ENCODE measurements around the gene SIM1.

SIM1 gene

DNA sequence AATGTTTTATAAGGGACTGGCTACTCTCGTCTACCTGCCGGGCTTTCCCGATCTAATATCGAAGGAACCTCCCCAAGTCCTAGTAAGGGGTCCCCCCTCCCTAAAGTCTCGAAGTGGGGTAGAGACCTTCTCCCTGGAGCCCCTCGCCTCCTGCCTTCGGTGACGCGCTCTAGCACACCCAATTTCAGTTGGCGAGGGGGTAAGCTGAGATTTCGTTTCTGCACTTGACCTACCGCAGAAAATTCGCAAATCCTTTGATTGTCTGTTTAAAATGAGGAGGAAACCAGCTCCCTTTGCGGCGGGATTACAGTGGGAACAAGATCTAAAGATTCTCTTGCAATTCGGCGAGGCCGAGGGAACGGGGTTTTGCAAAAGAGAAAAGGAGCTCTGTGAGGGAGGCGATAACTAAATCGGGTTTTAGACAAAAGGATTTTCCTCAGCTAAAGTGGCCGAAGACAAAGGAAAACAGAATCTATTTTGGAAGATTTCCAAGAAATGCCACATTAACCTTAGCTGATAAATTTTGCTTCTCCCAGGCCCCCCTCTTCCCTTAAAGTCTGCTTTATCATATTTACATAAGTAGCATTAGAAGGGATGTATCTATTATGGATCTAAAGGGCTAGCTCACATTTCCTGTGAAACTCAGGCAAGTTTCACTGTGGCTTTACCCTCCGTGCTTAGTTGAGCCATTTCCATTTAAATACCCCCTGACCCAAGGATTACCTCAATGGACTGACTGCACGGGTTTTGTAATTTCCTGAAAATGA is 8.4 kb downstream of the SIM1 start:
- H3K4me1 Mint-ChIP-seq (ENCODE audit: low read depth) = peaks cover 5% of the 10 kb centered on the region

DNA sequence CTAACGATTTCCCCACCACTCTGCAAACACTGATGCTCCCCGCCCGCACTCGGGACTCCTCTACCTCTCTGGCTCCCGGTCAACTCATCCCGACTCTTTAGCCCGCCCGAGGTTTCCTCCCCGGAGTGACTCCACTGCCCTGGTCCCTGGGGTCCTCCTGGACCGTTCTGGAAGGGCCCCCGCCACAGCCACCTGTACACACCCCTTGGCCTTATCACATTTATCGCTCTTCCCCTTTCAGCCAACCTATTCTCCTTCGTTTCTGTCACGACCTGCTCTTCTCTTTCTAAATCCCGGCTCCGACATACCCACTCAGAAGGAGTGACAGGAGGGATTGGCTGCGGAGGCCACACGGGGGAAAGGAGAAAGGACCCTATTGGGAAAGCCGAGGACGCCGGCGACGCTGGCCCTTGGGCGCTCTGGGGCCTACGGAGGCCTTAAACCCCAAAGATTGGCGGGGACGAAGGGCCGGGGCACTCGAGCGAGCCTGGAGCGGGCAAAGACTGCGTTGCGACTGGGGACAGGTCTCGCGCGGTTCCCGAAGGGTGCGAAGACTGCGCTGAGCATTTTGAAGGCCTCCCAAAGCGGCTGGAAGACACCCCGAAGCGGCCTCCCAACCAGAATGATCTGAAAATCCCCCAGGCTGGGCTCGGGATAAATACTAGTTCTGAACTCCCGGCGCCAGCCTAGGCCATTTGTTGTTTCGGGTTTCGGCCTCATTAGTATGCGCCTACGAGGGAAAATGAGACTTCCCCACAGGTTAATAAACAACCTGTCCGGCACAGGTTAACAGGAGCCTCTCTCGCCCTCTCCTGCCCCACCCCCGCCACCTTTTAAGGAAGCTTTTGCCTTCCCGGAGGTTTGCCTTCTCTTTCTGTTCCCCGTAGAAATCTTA is 9.2 kb downstream of the SIM1 start:
- peaks cover 5% of the 10 kb centered on the region for H3K4me1 Mint-ChIP-seq (ENCODE audit: low read depth)
- no peak overlapping the region for H3K4me3 Mint-ChIP-seq
- H3K36me3 Mint-ChIP-seq (ENCODE audit: low read depth) = no peaks in the 10 kb centered on the region
- no peaks in the 10 kb centered on the region for H3K9me3 Mint-ChIP-seq
- intact Hi-C loops (cut with micrococcal nuclease) = no loop called here
- H3K27ac Mint-ChIP-seq = no peak overlapping the region
- H3K27me3 Mint-ChIP-seq = peaks cover 35% of the 10 kb centered on the region

More for the DNA sequence above, 8.4 kb downstream of the SIM1 start:
- no peak overlapping the region for H3K4me3 Mint-ChIP-seq
- no peaks in the 10 kb centered on the region for H3K36me3 Mint-ChIP-seq (ENCODE audit: low read depth)
- intact Hi-C loops (cut with micrococcal nuclease) = no loop called here
- H3K27me3 Mint-ChIP-seq = peaks cover 43% of the 10 kb centered on the region
- no peaks in the 10 kb centered on the region for H3K9me3 Mint-ChIP-seq
- H3K27ac Mint-ChIP-seq = no peak overlapping the region

DNA sequence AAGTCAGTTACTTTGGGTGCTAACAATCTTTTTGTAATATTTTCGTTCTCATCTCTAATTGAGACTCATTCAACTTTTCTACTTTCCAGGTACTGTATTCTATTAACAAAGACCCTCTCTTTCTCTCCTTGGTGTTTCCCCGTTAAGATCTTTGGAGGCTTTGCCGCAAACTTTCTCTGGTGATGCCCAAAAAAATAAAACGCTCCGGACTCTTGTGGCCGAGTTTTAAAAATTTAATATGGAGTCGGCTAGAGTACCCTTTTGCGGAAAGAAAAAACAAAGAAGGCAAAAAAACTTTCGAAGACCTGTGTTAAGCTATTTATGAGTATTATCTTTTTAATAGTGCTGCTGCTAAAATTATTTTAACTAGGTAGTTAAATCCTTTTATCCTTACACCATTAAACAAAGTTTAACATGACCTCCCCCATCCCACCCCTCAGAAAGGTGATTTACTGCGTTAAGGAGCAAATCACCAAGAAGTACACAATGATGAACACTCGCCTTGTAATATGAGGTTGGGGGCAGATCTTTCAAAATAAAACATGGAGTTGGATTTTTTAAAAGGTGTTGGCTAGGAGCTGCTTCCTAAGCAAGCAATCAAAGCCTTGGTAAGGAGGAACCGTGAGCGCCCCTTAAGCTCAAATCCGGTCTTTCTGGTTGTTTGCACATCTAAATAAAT is 10.0 kb downstream of the SIM1 start:
- Mint-ChIP-seq H3K9me3 (no peaks in the 10 kb centered on the region), H3K36me3 (ENCODE audit: low read depth) (no peaks in the 10 kb centered on the region), H3K4me1 (ENCODE audit: low read depth) (peaks cover 5% of the 10 kb centered on the region), H3K27me3 (peaks cover 30% of the 10 kb centered on the region), H3K4me3 (no peak overlapping the region), H3K27ac (no peak overlapping the region)
- intact Hi-C loops (cut with micrococcal nuclease) = no loop called here

DNA sequence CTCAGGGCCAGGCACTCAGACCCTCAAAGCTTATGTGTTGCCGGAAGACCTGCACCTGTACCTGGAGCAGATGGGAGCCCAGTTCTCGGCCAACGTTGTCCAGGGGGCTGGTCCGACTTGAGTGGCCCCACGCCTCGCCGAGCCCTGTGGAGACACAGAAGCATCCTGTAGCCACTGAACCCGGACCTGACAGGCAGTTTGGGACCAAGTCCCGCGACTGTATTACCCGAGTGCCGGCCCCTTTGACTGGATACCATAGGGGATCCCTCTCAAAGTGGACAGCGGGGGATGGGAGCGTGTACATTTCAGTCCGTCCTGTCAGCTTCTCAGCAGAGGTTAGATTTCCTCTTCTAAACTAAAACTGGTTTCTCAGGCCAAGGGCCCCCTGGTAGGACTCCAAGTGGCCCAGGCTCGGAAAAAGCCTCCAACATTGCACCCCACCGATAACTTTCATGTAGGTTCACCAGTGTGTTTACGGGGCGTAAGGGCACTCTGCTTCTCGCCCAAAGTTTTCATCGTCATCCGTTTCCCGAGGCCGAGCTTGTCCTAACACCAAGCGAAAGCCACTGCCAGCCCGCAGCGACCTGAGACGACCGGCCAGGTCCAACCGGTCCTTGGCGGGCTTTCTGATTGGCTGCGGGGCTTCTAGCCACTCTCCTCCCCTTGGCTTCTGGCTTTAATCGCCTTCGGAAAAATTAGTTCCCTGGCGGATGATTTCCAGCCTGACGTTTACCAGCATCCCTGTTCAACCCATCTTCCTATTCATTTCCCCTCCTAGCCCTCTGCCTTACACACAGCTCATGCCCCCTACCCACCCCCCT is 10.8 kb downstream of the SIM1 start:
- Mint-ChIP-seq H3K4me1 (ENCODE audit: low read depth) (peaks cover 5% of the 10 kb centered on the region), H3K4me3 (no peak overlapping the region), H3K27ac (no peak overlapping the region), H3K36me3 (ENCODE audit: low read depth) (no peaks in the 10 kb centered on the region), H3K9me3 (no peaks in the 10 kb centered on the region), H3K27me3 (peaks cover 29% of the 10 kb centered on the region)
- intact Hi-C loops (cut with micrococcal nuclease) = no loop called here

DNA sequence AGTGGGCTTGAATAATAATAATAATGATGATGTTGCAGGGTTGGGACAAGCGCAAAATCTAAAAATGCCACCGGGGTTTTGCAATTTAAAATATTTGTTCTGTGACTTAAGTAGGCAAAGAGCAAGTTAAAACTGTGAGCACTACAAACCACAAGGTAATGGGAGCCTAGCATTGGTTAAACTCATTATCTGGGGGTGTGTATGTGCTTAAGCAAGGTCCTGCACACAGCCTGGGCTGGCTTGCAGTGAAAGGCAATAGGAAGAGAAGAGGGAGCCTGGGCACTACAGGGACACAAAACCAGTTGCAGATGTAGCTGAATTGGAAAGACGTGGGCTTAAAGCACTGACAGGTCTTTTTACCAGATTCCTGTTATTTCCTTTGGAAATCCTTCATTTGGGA is 11.7 kb downstream of the SIM1 start:
- H3K4me1 Mint-ChIP-seq (ENCODE audit: low read depth) = peaks cover 3% of the 10 kb centered on the region
- intact Hi-C loops (cut with micrococcal nuclease) = no loop called here
- no peak overlapping the region for H3K27ac Mint-ChIP-seq
- no peaks in the 10 kb centered on the region for H3K9me3 Mint-ChIP-seq
- no peaks in the 10 kb centered on the region for H3K36me3 Mint-ChIP-seq (ENCODE audit: low read depth)
- peaks cover 29% of the 10 kb centered on the region for H3K27me3 Mint-ChIP-seq
- H3K4me3 Mint-ChIP-seq = no peak overlapping the region

DNA sequence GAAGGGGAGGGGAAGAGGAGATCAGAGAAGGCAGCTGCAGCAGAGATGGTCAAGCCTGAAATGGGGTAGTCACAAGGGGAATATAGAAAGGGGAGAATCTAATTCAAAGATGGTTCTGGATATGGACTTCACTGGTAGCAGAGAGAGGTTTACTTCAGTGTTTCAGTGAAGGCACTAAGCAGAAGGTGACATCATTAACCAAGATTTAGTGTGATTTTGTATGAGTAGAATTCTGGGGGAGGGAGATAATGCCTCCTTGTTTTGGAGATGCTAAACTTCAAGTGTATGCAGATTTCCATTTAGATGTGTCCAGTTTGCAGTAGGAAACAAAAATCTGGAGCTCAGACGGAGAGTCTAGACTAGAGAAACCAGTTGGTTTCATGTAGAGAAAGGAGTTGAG is 13.1 kb downstream of the SIM1 start:
- intact Hi-C loops (cut with micrococcal nuclease) = no loop called here
- no peaks in the 10 kb centered on the region for H3K9me3 Mint-ChIP-seq
- H3K36me3 Mint-ChIP-seq (ENCODE audit: low read depth) = no peaks in the 10 kb centered on the region
- no peak overlapping the region for H3K27ac Mint-ChIP-seq
- no peak overlapping the region for H3K4me3 Mint-ChIP-seq
- H3K4me1 Mint-ChIP-seq (ENCODE audit: low read depth) = no peaks in the 10 kb centered on the region
- peaks cover 31% of the 10 kb centered on the region for H3K27me3 Mint-ChIP-seq

DNA sequence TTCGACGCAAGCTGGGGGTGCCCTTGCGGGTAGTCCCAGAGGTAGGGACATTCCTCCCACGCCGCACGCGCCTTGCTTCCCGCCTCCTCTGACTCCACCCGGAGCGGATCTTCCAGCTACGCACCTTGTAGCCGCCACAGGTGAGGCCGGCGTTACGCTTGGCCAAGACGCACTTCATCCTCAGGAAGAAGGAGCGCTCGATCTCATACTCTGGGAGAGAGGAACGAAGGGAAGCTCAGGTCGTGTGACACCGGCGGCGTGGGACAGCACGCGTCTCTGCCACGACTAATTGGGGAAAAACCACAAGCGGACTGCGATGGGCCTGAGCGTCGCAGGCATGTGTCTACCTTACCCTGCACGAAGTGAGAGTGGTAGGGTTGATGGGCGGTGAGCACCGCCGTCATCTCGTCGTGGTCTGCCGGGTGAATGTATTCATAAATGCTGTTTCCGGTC is 15.5 kb downstream of the SIM1 start:
- intact Hi-C loops (cut with micrococcal nuclease) = no loop called here
- no peaks in the 10 kb centered on the region for H3K4me1 Mint-ChIP-seq (ENCODE audit: low read depth)
- no peaks in the 10 kb centered on the region for H3K36me3 Mint-ChIP-seq (ENCODE audit: low read depth)
- H3K4me3 Mint-ChIP-seq = no peak overlapping the region
- H3K27ac Mint-ChIP-seq = no peak overlapping the region
- H3K9me3 Mint-ChIP-seq = no peaks in the 10 kb centered on the region
- H3K27me3 Mint-ChIP-seq = peaks cover 47% of the 10 kb centered on the region

DNA sequence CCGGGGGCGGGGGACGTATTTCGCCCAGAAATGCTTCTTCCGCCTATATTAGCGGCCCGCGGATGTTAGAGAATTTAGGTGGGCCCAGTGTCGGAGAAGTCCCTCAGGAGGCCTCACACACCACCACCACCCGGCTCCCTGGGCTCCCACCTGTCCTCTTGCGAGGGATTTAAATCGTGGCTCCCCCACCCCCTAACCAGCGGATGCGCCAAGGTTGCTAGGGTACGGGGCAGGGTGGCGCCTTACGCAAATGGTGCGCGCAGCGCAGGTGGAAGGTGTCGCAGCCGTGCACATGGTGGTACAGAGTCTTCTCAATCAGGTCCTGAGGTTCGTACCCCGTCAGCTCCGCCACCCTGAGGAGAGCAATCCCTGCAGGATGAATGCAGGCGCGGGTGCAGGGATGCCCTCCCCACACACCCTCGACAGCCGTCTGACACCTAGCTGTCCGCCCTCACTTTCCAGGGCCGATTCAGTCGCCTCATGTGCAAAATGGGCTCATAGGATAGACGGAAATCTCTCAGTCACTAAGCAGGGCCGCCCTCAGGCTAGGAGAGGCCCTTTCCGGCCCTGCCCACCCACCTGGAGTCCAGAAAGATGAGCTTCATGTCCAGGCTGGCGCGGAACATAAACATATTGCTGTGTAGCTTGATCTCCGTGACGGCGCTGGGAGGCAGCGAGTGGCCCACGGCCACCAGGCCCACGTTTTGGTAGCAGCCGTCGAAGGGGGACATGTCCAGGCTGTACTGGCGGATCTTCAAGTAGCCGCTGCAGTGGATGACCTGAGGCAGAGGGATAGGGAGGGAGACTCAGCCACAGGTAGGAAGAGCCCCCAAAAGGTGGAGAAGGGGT is 16.6 kb downstream of the SIM1 start:
- H3K36me3 Mint-ChIP-seq (ENCODE audit: low read depth) = no peaks in the 10 kb centered on the region
- H3K27ac Mint-ChIP-seq = no peak overlapping the region
- intact Hi-C loops (cut with micrococcal nuclease) = no loop called here
- H3K9me3 Mint-ChIP-seq = no peaks in the 10 kb centered on the region
- peaks cover 55% of the 10 kb centered on the region for H3K27me3 Mint-ChIP-seq
- H3K4me1 Mint-ChIP-seq (ENCODE audit: low read depth) = no peaks in the 10 kb centered on the region
- H3K4me3 Mint-ChIP-seq = no peak overlapping the region

DNA sequence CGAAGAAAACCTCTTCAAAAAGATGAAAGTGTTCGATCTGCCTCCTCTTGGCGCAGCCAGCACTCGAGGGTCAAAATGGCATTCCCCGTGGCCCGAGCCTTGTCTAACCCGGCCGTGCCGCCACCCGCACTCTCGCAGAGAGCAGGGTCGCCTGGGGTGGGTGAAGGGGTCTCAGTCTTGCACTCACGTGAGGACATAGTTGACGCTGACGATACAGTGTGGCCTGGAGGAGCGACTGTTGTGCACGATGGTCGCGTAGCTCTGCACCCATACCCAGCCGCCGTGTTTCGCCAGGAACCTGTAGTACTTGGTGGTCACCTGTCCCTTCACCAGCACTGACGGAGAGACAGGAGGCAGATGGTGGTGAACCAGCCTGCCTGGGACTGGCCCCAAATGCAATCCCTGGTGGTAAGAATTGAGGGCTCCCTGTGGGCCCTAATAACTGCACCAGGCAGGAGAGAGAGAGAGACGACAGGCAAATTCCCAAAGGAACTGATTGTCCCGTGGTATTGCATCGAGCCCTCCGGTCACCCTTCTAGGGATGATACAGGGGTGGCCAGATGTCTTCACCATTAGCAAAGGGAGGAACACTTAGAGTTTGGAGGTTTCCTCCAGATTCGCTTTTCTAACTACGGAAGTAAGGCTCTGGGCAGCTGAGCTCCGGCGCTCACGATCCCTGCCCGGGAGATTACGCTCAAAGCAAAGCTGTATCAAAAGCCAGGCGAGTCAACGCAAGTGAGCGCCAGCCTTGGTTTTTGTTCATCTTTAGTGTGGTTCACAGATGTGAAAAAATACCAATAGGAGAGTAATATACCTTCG is 17.4 kb downstream of the SIM1 start:
- Mint-ChIP-seq H3K27me3 (peaks cover 55% of the 10 kb centered on the region), H3K9me3 (no peaks in the 10 kb centered on the region), H3K4me3 (no peak overlapping the region), H3K4me1 (ENCODE audit: low read depth) (no peaks in the 10 kb centered on the region), H3K27ac (no peak overlapping the region), H3K36me3 (ENCODE audit: low read depth) (no peaks in the 10 kb centered on the region)
- intact Hi-C loops (cut with micrococcal nuclease) = no loop called here

DNA sequence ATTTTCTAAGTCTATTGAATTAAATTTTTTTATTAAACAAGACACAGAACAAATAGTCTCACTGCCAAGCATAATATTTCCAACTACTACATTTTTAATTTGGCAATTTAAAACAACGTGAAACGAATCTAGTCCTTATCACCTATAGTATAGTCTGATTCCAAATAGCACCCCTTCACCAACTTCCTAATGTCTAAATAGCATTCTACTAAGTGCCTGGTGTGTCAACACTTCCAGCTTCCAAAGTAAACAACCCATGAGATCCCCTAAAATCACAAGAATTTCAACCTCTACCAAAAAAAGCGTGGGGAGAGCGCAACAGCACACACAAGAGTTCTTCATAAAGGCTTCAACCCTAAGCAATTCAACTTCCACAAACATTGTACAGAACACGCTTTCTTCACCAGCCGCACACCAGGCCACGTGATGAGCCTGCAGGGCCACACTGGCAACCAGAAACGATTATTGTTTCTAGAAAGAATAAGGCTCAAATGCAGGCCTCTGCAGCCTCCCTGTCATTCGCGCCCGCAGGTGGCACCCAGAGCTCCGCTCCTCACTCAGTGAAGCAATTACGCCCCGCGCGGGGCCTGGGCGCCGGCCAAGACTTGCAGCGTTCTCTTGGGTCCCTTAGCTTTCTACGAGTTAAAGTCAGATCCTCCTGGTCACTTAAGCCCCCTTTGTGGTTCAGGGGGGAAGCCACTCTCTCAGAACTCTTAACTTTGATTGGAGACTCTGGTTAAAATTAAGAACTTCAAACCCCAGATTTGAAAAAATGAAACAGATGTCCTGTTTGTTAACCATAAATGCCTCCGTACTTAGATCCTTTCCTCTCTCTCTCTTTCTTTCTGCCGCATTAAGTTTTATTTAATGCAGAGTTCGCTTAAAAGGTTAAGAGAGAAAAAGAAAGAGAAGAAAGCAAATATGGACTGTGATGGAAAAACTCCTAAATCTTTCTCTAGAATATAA is 18.3 kb downstream of the SIM1 start:
- peaks cover 59% of the 10 kb centered on the region for H3K27me3 Mint-ChIP-seq
- H3K36me3 Mint-ChIP-seq (ENCODE audit: low read depth) = no peaks in the 10 kb centered on the region
- no peak overlapping the region for H3K27ac Mint-ChIP-seq
- intact Hi-C loops (cut with micrococcal nuclease) = no loop called here
- H3K4me1 Mint-ChIP-seq (ENCODE audit: low read depth) = no peaks in the 10 kb centered on the region
- H3K9me3 Mint-ChIP-seq = no peaks in the 10 kb centered on the region
- no peak overlapping the region for H3K4me3 Mint-ChIP-seq

DNA sequence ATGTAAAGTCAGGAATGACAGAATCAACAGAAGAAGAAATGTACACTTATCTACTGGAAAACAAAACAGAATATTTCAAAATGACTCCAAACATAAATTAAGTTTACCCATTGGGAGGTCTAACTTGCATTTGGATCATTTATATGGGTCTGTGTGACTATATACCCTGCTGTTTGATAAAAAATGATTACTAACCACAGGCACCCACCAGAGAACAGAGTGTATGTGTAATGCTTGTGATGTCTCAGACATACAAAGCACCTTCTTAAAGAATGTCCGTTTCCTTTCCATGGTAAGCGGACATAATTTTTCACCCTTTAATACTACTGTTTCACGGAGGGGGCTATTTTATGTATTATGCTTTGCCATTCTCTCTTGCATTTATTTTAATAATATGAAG is 19.2 kb downstream of the SIM1 start:
- Mint-ChIP-seq H3K9me3 (no peaks in the 10 kb centered on the region), H3K36me3 (ENCODE audit: low read depth) (no peaks in the 10 kb centered on the region), H3K27me3 (peaks cover 64% of the 10 kb centered on the region), H3K4me3 (no peak overlapping the region), H3K27ac (no peak overlapping the region), H3K4me1 (ENCODE audit: low read depth) (no peaks in the 10 kb centered on the region)
- intact Hi-C loops (cut with micrococcal nuclease) = no loop called here

Data from dendritic cell treated with granulocyte-macrophage colony-stimulating factor and Interleukin-4, amounts not matched to agents 40 ng/mL and 50 ng/mL, for 4 days (primary cell).